Activated CD8-positive, alpha-beta memory T cell treated with anti-CD3 and anti-CD28 coated beads, Interleukin-2, amount 50 U/mL, for 24 hours (primary cell): ENCODE results near the gene MLX.
"Not testable (repeated sequence)": the region's sequence is repeated elsewhere in the genome, so short reads cannot be mapped to it uniquely, and the experiment has no call there.

Source experiments
- DNase-seq: peaks from one replicate; pipeline ENCODE4 v3.0.0-alpha.2; 2020; ENCODE audit errors: extremely low read depth

MLX gene

GRCh38 chr17:42555122-42555622, 11.7 kb upstream of the MLX start:
- no peak for DNase-seq

- DNase-seq = not testable (repeated sequence)
Observed at GRCh38 chr17:42555961-42556617, 10.8 kb upstream of the MLX start.

GRCh38 chr17:42559075-42559474, 7.8 kb upstream of the MLX start:
- no peak for DNase-seq

GRCh38 chr17:42560246-42560645, 6.7 kb upstream of the MLX start:
- no peak for DNase-seq

- DNase-seq = peak; percentile 89
Observed at GRCh38 chr17:42561897-42562387, 5.0 kb upstream of the MLX start, which contains the start of gene COASY. COASY (plus strand) TSS chr17:42562148; CDS start chr17:42562623, 475 bp downstream.

- no peak for DNase-seq
Observed at GRCh38 chr17:42562388-42563142, 4.3 kb upstream of the MLX start.

- no peak for DNase-seq
Observed at GRCh38 chr17:42563143-42563509, 3.8 kb upstream of the MLX start.

- no peak for DNase-seq
Observed at GRCh38 chr17:42563543-42563942, 3.4 kb upstream of the MLX start.

GRCh38 chr17:42563950-42564349, 3.0 kb upstream of the MLX start:
- no peak for DNase-seq

- DNase-seq = no peak
Observed at GRCh38 chr17:42564815-42565522, 1.9 kb upstream of the MLX start.

GRCh38 chr17:42565523-42566214, 1.2 kb upstream of the MLX start:
- DNase-seq = no peak

GRCh38 chr17:42566215-42566882, 551 bp upstream of the MLX start:
- DNase-seq = no peak

GRCh38 chr17:42568341-42569111, 1.6 kb downstream of the MLX start:
- DNase-seq = no peak

- DNase-seq = no peak
Observed at GRCh38 chr17:42571435-42572225, 4.7 kb downstream of the MLX start.

GRCh38 chr17:42573095-42573494, 6.2 kb downstream of the MLX start:
- no peak for DNase-seq

GRCh38 chr17:42574463-42574862, 7.6 kb downstream of the MLX start:
- DNase-seq = no peak

GRCh38 chr17:42577140-42577531, 10.2 kb downstream of the MLX start:
- no peak for DNase-seq

GRCh38 chr17:42577532-42578281, 10.8 kb downstream of the MLX start, which contains the start of gene PSMC3IP:
PSMC3IP (minus strand) TSS chr17:42577729; CDS start chr17:42577686, 43 bp downstream.
- peak; percentile 88 for DNase-seq
